Liver (tissue), 3 donors: ENCODE results near the gene F8.

ENCODE experiments used
- CTCF ChIP-seq: fragments of 150-350 bp; IDR thresholded peaks from 2 replicates; pipeline ENCODE4 v1.5.1; 2017; ENCODE audit warnings: improper control_type of control experiment, low read depth, low read length; ENCODE audit not compliant: missing input control
- EGR1 ChIP-seq, 2 donors: IDR thresholded peaks; 2 replicates each; pipeline ENCODE4 v1.6.1; 2016 to 2018; ENCODE audit warnings: antibody characterized with exemption in 2 of 2, low read depth in 2 of 2
- HNF4A ChIP-seq, 2 donors: conservative IDR thresholded peaks; 2 replicates each; pipeline ENCODE4 v1.6.1; 2016; ENCODE audit warnings: antibody characterized with exemption in 2 of 2, mild to moderate bottlenecking in 2 of 2
- JUND ChIP-seq, 2 donors: IDR thresholded peaks; 2 replicates each; pipeline ENCODE4 v1.6.1; 2016; ENCODE audit warnings: antibody characterized with exemption in 2 of 2
- MAX ChIP-seq: IDR thresholded peaks from 2 replicates; pipeline ENCODE4 v1.6.1; 2016; ENCODE audit warnings: antibody characterized with exemption
- SP1 ChIP-seq: IDR thresholded peaks from 2 replicates; pipeline ENCODE4 v1.6.1; 2018; ENCODE audit warnings: antibody characterized with exemption, mild to moderate bottlenecking
- TAF1 ChIP-seq: conservative IDR thresholded peaks from 2 replicates; pipeline ENCODE4 v1.6.1; 2016; ENCODE audit warnings: antibody characterized with exemption, mild to moderate bottlenecking
- YY1 ChIP-seq: IDR thresholded peaks from 2 replicates; pipeline ENCODE4 v1.6.1; 2016; ENCODE audit warnings: antibody characterized with exemption, mild to moderate bottlenecking
- donor health status: healthy.
- donor health status: healthy.

GRCh38 chrX:155054255-155054654, 31.7 kb upstream of the F8 start:
- no peak for TF ChIP-seq CTCF
- TF ChIP-seq SP1, result no peak
- no peak for TF ChIP-seq YY1
- TF ChIP-seq TAF1, result no peak
- peak; percentile 76 to 85 for TF ChIP-seq HNF4A (conservative IDR thresholded peaks at IDR 0.05)
- TF ChIP-seq MAX, result no peak
- TF ChIP-seq JUND (IDR thresholded peaks at IDR 0.05), result no peak
- TF ChIP-seq EGR1 (IDR thresholded peaks at IDR 0.05; ENCODE audit: low read depth in 2 of 2), result no peak
